Measurements from ENCODE around the gene PGBD1.

Gene PGBD1, protein sequence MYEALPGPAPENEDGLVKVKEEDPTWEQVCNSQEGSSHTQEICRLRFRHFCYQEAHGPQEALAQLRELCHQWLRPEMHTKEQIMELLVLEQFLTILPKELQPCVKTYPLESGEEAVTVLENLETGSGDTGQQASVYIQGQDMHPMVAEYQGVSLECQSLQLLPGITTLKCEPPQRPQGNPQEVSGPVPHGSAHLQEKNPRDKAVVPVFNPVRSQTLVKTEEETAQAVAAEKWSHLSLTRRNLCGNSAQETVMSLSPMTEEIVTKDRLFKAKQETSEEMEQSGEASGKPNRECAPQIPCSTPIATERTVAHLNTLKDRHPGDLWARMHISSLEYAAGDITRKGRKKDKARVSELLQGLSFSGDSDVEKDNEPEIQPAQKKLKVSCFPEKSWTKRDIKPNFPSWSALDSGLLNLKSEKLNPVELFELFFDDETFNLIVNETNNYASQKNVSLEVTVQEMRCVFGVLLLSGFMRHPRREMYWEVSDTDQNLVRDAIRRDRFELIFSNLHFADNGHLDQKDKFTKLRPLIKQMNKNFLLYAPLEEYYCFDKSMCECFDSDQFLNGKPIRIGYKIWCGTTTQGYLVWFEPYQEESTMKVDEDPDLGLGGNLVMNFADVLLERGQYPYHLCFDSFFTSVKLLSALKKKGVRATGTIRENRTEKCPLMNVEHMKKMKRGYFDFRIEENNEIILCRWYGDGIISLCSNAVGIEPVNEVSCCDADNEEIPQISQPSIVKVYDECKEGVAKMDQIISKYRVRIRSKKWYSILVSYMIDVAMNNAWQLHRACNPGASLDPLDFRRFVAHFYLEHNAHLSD

DNA sequence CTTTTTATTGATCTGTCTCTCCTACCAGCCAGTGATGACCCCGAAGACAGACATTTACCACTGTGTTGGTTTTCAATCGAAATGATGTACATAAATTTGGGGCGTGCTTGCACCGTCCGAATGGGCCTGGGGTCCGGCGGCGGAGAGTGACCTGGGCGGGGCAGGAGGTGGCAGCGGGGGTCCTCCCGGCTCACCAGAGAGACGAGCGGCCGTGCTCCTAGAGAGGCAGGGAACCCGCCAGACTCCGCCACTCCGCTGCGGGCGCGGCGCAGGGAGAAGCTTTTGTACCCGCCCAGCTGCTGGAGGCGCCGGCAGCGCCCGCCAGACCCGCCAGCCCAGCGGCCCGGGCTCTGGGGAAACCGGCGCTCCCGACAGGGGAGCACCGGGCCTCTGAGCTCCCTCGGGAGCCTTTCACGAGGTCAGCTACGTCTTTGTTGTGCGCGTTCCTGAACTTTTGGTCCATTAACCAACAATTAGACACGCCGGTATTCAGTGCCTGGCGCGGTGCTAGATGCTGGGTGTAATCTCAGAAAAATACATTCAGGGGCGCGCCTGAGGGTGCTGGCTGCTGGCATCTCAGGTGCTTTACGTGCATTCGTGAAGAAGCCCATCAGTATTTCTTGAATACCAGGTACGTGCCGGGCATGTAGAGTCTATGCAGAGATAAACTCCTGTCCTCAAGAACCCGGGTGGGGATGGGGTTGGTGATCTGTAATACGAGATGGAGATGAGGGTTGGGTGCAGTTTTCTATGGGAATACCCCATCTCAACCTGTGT lies at the start of gene PGBD1:
Gene PGBD1, plus strand, starts transcription at position 285 of the 777 bp plus-strand sequence. CDS start 2,242 bp downstream, outside the sequence.
- peak; percentile 46 for DNase-seq (ENCODE audit: low read depth)

DNA sequence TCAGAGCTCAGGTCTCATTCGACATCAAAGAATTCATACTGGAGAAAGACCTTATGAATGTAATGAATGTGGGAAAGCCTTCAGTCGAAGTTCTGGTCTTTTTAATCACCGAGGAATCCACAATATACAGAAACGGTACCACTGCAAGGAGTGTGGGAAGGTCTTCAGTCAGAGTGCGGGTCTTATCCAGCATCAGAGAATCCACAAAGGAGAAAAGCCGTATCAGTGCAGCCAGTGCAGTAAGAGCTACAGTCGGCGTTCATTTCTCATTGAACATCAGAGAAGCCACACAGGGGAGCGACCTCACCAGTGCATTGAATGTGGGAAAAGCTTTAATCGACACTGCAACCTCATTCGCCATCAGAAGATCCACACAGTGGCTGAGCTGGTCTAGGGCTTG lies 48.6 kb upstream of the PGBD1 start:
- no peak for DNase-seq (ENCODE audit: low read depth)

DNA sequence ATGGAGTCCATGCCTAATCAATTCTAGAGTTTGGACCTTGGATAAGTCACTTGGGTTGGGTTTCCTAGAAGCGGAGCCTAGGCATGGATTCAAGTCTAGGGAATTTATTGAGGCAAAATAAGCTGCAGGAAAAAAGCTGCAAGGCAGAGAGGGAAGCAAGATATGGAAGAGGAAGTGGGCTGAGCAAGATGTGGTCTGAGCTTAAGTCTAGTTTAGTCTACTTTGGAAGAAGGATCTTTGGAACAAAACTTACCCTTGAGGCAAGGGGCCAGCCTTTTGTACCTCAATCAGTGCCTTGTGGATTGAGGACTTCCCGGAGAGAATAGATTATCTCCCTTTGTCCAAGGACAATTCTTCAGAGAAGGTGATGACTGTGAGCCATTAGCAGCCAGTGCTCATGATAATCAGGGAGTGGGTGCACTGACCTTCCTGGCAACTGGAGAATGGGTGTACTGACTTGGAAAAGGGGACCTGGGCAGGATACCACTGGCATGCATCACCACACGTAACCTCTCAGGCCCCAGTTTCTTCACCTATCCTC lies 45.4 kb upstream of the PGBD1 start:
- no peak for DNase-seq (ENCODE audit: low read depth)

DNA sequence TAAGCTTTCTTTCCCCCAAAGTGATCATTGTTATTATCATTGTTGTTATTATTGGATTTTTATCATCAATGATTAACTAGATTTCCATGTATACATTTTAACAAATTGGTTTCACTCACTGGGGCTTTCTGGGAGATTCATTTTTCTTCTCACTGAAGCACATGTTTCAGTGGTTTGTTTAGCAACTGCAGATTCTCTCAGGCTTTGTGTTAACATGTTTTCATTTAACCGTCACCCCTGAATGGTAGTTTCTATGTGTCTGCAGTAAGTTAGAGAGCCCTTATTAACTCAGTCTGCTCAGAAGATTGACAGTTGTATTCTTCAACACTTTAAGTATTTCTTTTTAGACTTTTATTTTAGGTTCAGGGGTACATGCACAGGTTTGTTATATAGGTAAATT lies 41.7 kb upstream of the PGBD1 start:
- DNase-seq (ENCODE audit: low read depth), result no peak

DNA sequence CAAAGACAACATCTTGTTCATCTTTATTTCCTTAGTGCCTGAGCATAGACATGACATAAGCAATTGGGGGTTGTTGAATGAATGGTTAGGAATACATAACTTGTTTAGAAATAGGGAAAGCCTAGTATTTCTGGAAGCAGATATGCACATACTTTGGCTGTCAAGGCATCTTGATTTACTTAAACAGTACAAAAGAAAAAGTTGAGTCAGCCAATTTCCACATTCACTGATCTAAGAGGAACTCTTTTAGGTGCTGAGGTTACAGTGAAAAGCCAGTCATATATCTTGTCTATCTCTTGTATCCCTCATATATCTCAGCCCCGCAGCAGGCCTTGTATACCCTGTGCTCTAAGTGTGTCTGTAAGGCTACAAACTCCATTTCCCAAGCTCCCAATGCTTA lies 40.9 kb upstream of the PGBD1 start:
- no peak for DNase-seq (ENCODE audit: low read depth)

GRCh38 chr6:28243946-28244345 lies 37.4 kb upstream of the PGBD1 start:
- DNase-seq (ENCODE audit: low read depth), result no peak

- no peak for DNase-seq (ENCODE audit: low read depth)
Observed at GRCh38 chr6:28245206-28245941, 36.0 kb upstream of the PGBD1 start.

GRCh38 chr6:28248916-28249315 lies 32.5 kb upstream of the PGBD1 start:
- DNase-seq (ENCODE audit: low read depth), result no peak

DNA sequence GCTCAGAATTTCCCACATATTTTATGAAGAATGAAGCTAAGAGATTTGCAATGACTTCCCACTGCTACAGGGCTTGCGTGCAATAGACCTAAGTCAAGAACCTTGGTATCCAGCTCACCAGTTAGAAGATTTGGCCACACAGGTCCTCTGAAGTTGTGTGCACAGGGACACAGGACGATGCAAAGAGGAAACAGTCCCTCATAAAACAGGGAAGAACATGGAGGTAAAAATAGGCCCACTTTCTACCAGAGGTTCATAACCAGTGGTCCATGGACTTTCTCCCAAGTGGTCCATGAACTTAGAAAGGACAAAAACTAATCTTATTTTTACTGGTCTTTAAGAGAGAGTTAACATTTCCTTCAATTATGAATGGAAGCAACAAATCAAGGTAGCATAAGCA lies 30.6 kb upstream of the PGBD1 start:
- no peak for DNase-seq (ENCODE audit: low read depth)

DNA sequence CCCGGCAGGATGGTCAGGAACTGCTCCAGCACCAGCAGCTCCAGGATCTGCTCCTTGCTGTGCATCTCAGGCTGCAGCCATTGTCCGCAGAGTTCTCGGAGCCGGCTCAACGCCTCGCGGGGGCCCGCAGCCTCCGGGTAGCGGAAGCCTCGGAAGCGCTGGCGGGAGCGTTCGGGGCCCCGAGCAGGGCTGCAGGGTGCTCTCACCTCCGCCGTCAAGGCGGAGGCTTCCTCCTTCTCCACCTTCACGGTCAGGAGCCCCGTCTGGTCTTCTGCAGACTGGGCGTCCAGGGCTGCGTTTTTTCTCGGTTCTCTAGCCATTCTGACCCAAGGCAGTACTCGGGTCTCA lies 29.7 kb upstream of the PGBD1 start:
- peak; percentile 12 for DNase-seq (ENCODE audit: low read depth)

DNA sequence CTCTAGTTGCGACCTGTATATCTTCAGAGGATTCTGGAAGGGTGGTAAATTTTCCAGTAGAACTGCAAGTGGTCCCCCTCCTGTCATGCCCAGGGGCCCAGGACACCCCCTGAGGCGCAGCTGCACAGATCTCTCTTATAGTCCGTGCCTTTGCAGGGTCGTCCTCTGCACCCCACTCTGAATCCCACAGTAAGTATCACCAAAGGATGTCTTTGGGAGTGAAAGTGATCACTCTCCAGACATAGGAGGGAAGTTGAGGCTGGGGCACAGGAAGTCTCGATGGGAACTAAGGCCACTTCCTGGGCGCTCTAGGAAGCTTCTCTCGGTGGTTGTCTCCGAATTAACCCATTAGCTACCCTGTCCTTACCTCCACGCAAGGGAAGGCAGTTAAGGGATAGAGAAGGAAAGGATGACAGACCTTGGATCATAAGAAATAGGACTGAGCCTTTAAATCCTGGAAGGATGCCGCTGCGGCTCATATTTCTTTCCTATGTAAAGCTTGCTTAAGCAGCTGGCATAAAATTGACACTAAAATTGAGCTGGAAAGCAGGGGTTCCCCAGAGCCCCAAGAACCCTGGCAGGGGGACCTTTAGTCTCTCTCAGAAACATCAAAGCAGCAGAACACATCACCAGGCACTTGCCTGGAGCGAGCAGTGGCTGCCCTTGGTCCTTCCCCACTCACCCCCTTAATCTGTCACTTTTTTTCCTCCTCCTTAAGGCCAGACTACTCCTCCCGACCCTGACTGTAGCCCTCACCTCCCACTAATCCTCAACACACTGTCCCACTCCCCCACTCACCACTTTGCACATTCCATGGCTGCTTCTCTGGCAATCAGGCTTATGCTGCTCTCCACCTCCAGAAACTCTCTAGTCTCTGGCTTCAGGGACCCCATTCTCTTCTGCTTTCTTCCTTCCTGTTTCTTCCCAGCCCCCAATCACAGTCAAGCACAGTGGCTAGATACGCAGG lies 29.1 kb upstream of the PGBD1 start, which contains the start of gene ZKSCAN4:
Gene ZKSCAN4, minus strand, starts transcription at position 261 of the 967 bp plus-strand sequence. CDS start 289 bp downstream, outside the sequence.
- DNase-seq (ENCODE audit: low read depth), result peak; percentile 81

GRCh38 chr6:28254121-28254519 lies 27.3 kb upstream of the PGBD1 start:
- no peak for DNase-seq (ENCODE audit: low read depth)

DNA sequence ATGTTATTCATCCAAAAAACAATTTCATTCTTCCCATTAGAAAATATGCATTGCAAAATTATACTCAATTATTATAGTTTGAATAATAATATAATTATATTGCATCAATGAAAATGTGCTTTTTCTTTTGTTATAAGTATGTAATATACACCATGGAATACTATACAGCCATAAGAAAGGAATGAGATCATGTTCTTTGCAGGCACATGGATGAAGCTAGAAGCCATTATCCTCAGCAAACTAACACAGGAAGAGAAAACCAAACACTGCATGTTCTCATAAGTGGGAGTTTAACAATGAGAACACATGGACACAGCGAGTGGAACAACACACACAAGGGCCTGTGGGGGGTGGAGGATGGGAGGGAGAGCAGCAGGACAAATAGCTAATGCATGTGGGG lies 24.3 kb upstream of the PGBD1 start:
- DNase-seq (ENCODE audit: low read depth), result no peak

DNA sequence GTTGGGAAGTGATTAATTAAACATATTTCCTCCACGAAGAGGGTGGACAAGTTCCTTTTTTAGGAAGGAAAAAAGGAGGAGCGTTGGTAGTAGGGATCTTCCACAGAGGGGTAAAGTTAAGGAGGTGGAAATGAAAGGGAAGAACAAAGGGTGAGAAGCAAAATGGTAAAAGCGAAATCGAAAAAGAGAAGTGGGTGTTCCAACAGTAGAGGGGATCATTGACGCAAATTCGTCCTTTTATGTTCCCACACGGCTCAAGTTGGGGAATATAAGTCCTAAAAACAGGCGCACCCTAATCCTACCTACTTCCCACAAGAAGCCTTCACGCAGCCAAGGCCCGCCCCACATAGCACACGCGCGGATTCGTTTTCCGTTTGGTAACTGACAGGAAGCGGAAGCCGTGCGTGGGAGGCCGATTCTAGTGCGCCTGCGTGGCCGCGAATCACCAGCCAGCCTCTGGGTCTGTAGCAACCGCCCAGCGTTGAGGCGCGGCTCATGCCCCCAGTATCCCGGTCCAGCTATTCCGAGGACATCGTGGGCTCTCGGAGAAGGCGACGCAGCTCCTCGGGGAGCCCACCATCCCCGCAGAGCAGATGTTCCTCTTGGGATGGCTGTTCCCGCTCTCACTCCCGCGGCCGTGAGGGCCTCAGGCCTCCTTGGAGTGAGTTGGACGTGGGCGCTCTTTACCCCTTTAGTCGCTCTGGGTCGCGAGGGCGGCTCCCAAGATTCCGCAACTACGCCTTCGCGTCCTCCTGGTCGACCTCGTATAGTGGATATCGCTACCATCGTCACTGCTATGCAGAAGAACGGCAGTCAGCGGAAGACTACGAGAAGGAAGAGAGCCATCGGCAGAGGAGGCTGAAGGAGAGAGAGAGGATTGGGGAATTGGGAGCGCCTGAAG lies 22.2 kb upstream of the PGBD1 start, which contains the start of gene NKAPL:
Gene NKAPL, plus strand, starts transcription at position 421 of the 901 bp plus-strand sequence. Its CDS starts 75 bp downstream, at position 496.
- DNase-seq (ENCODE audit: low read depth), result peak; percentile 52

- no peak for DNase-seq (ENCODE audit: low read depth)
Observed at GRCh38 chr6:28263922-28264321, 17.4 kb upstream of the PGBD1 start.

DNA sequence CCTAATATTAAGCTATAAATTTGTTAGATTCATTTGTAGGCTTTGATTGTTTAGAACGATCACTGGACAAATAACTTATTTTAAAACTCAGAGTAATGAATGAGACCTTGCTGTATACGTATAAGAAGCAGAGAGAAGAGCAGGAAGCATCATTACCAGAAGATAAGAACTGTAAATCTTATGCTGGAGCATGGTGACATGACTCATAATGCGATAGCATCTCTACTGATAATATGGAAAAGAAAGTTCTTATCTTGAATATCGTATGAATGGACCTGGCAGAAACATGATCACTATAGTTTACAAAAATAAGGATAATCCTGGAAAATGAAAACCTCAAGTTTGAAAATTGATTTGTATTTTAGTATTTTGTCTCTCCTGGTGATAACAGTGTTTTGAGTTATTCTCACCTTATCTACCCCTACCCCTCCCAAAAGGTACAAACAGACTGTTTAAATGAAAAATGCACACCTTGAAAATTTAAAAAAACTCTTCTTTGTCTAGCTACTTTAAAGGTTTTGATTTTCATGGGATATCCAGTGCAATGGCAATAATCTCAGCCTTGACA lies 16.5 kb upstream of the PGBD1 start:
- DNase-seq (ENCODE audit: low read depth), result no peak

- DNase-seq (ENCODE audit: low read depth), result no peak
Observed at GRCh38 chr6:28266563-28266961, 14.8 kb upstream of the PGBD1 start.

GRCh38 chr6:28266962-28267694 lies 14.2 kb upstream of the PGBD1 start, which contains the start of gene ZSCAN26:
TSS of gene ZSCAN26 (plus strand) at chr6:28267143. CDS start at chr6:28271920, 4,777 bp downstream.
- peak; percentile 80 for DNase-seq (ENCODE audit: low read depth)
